ENCODE results near the gene NFATC1.
A peak's percentile ranks its signal among the peaks of the same experiment; 100 is the strongest.

The NFATC1 gene

DNA sequence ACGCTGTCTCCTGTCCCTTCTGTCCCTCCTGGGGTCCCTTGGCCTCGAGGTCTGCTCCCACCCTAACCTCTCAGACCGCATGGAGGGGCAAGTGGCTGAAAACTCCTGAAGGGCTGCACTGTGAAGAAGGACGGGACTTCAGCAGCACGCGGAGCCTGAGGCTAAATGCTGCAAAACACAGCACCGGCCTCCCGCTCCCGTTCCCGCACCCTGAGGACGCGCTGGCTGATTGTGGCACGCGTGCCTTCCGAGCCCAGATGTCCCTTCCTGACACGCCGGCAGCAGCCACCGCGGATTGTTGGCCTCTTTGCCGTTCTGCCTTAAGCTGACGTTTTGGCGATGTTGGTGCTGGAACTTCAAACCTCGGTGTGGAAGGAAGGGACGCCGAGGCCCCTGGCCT lies 158.0 kb downstream of the NFATC1 start:
- DNase-seq (no peak), ATAC-seq (no peak)
- Mint-ChIP-seq H3K4me3 (no peak overlapping the region), H3K4me1 (no peaks in the 10 kb centered on the region), H3K9me3 (no peaks in the 10 kb centered on the region), H3K27me3 (no peaks in the 10 kb centered on the region), H3K27ac (no peak overlapping the region), H3K36me3 (ENCODE audit: low read depth) (no peaks in the 10 kb centered on the region)

DNA sequence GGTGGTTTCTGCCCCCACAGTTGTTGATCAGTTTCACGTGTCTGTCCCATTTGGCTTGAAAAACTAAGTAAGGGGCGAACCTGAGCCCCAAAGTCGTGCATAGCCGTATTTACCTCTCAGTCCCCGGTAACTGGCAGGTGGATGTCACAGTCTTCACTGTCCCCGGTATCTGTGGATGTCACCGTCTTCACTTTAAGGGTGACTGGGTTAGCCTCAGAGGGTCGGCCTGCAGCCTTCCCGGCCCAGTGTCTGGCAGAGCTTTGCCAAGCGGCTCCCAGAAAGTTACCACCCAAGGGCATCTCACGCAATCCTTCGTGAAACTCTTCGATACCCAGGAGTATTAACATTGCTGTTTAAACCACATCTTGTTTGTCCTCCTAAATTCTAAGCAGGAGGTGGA lies 158.6 kb downstream of the NFATC1 start:
- H3K27me3 Mint-ChIP-seq = no peaks in the 10 kb centered on the region
- H3K4me3 Mint-ChIP-seq = no peak overlapping the region
- ATAC-seq (no peak), DNase-seq (no peak)
- no peaks in the 10 kb centered on the region for H3K9me3 Mint-ChIP-seq
- H3K4me1 Mint-ChIP-seq = no peaks in the 10 kb centered on the region
- no peaks in the 10 kb centered on the region for H3K36me3 Mint-ChIP-seq (ENCODE audit: low read depth)
- H3K27ac Mint-ChIP-seq = no peak overlapping the region

DNA sequence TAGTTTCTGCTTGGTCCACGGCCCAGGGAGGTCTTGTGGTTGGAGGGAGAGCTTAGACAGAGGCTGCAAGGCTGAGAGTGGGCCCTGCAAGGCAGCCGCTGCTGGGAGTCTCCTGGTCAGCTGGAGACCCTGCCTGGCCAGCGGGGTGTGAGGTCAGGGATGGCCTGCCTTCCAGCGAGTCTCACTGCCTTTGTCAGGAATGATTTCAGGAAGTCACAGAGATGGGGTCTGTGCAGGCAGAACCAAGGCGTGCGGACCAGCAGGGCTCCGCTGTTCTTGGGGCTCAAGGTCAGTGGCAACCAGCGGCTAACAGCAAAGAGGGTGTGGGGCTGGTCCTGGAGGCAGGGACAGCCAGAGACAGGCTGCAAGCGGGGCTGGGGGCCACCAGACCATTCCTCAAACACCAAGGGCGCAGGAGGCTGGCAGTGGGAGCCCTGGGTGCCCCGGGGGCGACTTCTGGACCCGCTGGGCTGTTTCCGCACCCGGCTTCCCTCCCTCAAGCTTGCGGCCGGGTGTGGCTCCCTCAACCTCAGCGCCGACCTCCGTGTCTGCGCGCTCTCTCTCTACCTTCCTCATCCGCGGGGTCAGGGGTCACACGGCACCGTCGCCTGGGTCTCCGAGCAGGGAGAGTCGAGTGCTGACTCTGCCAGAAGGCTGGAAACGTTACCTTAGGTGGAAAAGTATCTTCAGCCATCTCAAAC lies 159.4 kb downstream of the NFATC1 start:
- H3K27ac Mint-ChIP-seq = no peak overlapping the region
- H3K27me3 Mint-ChIP-seq = peaks cover 2% of the 10 kb centered on the region
- H3K36me3 Mint-ChIP-seq (ENCODE audit: low read depth) = no peaks in the 10 kb centered on the region
- no peak overlapping the region for H3K4me3 Mint-ChIP-seq
- ATAC-seq (no peak), DNase-seq (no peak)
- H3K9me3 Mint-ChIP-seq = no peaks in the 10 kb centered on the region
- H3K4me1 Mint-ChIP-seq = no peaks in the 10 kb centered on the region

DNA sequence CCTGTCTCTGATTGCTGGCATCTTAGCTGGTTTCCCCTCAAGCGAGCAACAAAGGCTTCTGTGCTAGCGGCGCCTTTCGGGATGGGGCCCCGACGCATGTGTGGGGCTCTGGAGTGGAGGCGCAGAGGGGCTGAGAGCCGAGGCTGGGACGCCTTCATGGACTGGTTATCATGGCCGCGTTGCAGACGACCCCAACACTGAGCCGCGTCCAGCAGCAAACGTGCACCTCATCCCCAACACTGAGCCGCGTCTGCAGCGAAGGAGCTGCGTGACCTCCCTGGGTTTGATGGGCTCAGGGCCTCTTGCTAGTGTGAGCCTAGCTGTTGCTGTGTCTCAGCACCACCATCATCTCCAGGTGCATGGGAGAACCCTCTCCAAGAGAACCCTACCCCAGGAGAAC lies 160.2 kb downstream of the NFATC1 start:
- no peak overlapping the region for H3K27ac Mint-ChIP-seq
- H3K4me1 Mint-ChIP-seq = no peaks in the 10 kb centered on the region
- DNase-seq = no peak
- no peaks in the 10 kb centered on the region for H3K36me3 Mint-ChIP-seq (ENCODE audit: low read depth)
- no peaks in the 10 kb centered on the region for H3K9me3 Mint-ChIP-seq
- no peak for ATAC-seq
- no peak overlapping the region for H3K4me3 Mint-ChIP-seq
- H3K27me3 Mint-ChIP-seq = peaks cover 2% of the 10 kb centered on the region

DNA sequence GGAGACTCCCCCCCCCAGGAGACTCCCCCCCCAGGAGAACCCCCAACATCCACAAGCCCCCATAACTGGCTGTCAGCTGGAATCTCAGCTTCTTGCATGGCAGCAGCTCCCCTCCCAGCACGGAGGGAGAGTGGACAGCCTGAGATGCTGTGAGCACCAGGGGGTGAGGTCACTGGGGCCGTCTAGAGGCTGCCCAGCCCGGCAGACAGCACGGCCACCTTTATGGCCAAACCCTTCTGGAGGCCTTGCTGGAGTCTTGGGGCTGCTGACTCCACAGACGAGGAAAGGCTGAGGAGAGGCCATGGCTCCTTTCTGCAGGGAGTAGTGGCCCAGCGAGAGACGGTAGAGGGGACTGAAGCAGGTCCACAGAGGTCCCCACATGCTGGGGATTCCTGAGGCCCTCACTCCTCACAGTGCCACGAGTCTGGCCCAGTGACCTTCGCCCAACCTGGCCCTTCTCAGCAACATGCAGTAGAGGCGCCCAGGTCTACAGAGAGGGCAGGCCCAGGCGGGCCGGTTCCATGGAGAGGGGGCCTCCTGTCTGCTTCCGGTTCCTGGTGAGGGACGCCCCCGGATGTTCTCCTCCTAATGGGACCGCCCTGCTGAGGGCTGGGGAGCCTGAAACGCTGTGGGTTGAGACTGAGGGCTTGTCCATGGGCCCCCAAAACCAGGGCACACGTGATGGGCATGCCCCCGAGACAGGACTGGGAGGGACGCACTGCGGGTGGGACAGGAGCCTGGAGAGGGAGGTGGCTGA lies 161.3 kb downstream of the NFATC1 start:
- no peak overlapping the region for H3K27ac Mint-ChIP-seq
- H3K4me3 Mint-ChIP-seq = no peak overlapping the region
- DNase-seq (no peak), ATAC-seq (peak; percentile 20)
- peaks cover 2% of the 10 kb centered on the region for H3K27me3 Mint-ChIP-seq
- no peaks in the 10 kb centered on the region for H3K36me3 Mint-ChIP-seq (ENCODE audit: low read depth)
- no peaks in the 10 kb centered on the region for H3K4me1 Mint-ChIP-seq
- no peaks in the 10 kb centered on the region for H3K9me3 Mint-ChIP-seq

DNA sequence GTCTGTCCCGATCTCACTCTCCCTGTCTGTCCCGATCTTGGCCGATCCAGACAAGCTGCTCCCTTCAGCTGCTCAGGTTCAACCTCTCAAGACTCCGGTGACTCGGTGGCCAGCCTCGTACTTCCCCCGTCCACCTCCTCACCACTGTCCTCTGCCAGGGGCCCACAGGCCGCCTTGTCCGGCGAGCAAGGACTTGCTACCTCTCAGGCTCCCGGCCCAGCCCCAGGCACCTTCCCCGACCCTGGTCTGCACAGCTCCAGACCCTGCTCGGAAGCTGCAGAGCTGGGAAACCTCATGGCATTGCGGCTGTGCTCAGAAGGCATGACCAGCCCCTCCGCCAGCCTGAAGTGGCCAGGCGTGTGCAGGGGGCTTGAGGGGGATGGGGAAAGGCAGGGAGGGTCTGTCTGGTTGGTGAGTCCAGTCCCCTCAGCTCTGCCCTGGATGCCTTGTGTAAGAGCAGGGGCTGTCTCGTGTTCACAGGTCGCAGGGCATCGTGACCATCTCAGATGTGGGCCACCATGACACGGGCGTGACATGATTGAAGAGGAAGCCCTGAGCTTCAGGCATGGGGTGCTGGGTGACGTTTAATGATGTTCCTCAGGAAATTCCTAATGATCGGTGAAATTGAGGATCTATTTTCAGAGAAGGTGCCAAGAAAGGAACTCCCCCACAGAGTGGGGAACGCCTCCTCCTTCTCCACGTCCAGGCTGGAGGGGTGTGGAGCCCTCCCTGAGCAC lies 162.6 kb downstream of the NFATC1 start:
- Mint-ChIP-seq H3K27ac (no peak overlapping the region), H3K4me3 (no peak overlapping the region)
- no peak for ATAC-seq

DNA sequence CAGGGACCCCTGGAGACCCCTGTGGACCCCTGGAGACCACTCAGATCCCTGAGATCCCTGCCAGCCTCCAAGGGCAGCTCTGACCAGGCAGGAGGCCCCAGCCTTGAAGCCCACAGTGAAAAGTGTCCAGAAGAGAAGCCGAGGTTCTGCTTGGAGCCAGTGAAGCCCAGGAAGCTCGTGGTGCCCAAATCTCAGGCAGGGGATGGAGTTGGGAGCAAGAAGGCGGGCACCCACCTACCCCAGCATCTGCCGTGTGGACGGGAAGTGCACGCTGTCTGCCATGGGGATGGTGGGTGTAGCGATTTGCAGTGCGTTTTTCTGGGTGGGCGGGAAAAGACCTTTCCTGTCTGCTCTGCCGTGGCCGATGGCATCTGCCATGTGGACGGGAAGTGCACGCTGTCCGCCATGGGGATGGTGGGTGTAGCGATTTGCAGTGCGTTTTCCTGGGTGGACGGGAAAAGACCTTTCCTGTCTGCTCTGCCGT lies 163.2 kb downstream of the NFATC1 start:
- Mint-ChIP-seq H3K4me1 (no peaks in the 10 kb centered on the region), H3K36me3 (ENCODE audit: low read depth) (no peaks in the 10 kb centered on the region), H3K4me3 (no peak overlapping the region), H3K27me3 (peaks cover 2% of the 10 kb centered on the region), H3K27ac (no peak overlapping the region), H3K9me3 (peaks cover 4% of the 10 kb centered on the region)
- DNase-seq = no peak
- ATAC-seq = no peak

More for the DNA sequence above, 162.6 kb downstream of the NFATC1 start:
- H3K36me3 Mint-ChIP-seq (ENCODE audit: low read depth) = no peaks in the 10 kb centered on the region
- DNase-seq = no peak
- H3K4me1 Mint-ChIP-seq = no peaks in the 10 kb centered on the region
- peaks cover 2% of the 10 kb centered on the region for H3K27me3 Mint-ChIP-seq
- no peaks in the 10 kb centered on the region for H3K9me3 Mint-ChIP-seq

DNA sequence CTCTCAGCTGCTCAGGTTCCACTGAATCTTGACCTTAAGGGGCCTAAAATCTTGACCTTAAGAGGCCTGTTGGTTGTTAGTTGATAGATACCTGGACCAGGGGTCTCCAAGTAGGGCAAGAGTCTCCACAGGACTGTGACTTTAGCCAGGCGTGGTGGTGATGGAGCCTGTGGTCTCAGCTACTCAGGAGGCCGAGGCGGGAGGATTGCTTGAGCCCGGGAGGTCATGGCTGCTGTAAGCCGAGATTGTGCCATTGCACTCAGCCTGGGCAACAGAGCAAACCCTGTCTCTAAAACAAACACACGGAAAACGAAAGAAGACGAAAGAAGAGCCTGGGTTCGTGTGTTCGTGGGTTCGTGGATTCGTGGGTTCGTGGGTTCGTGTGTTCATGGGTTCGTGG lies 163.7 kb downstream of the NFATC1 start:
- Mint-ChIP-seq H3K9me3 (peaks cover 4% of the 10 kb centered on the region), H3K4me3 (no peak overlapping the region), H3K4me1 (no peaks in the 10 kb centered on the region), H3K27ac (no peak overlapping the region), H3K36me3 (ENCODE audit: low read depth) (no peaks in the 10 kb centered on the region), H3K27me3 (peaks cover 2% of the 10 kb centered on the region)
- ATAC-seq (no peak), DNase-seq (no peak)

DNA sequence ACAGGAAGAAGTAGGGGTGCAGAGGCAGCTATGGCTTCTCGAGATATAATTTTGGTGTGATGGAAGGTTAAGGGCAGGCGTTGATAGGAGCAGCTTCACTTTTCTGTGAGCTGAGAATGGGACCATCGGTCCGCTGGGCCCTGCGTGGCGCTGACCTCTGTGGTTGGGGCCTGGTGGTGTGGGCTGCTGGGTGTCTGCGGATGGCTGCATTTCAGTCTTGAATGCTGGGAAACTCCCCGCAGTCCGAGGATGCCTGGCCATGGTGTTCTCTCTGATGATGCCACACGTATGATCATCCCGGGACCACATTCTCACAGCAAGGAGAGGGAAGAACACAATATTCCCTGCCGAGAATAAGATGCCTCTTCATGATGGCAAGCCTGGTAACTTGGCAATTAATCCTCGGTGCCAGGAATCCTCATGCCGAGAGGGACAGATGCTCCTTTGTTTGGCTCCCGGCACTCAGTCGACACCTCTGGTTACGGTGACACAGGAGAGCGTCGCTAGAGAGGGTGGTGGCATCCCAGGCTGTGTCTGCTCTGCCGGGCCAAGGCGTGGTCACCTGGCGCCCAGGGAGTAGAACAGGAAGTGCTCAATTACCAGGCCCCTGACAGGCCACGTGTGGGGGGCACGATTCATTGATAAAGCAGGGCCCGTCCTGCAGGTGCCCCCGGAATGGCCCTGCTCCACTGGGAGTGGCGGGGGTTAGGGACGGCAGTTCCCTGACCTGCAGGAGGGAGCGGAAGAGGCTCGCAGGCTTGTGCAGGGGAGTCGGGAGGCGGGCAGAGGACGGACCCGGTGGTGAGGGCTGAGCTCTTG lies 164.5 kb downstream of the NFATC1 start:
- Mint-ChIP-seq H3K27ac (no peak overlapping the region), H3K9me3 (peaks cover 4% of the 10 kb centered on the region), H3K4me1 (no peaks in the 10 kb centered on the region), H3K36me3 (ENCODE audit: low read depth) (no peaks in the 10 kb centered on the region), H3K4me3 (no peak overlapping the region), H3K27me3 (peaks cover 2% of the 10 kb centered on the region)
- ATAC-seq (no peak), DNase-seq (no peak)

DNA sequence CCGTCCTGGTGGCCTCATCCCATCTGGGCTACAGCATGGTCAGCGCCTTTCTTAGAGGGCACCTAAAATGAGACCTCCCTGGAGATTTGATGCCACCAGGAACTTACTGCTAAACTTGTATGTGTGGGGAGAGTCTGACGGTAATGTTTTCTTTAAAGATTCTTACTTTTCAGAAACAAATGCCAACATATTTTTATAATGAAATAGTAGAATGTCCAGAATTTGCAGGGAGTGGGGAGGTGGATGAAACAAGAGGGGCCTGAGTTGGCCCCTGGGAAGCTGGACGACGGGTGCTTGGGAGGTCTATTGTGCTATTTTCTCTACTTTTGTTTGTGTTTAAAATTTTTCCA lies 165.1 kb downstream of the NFATC1 start:
- no peak for DNase-seq
- Mint-ChIP-seq H3K27me3 (peaks cover 2% of the 10 kb centered on the region), H3K27ac (no peak overlapping the region), H3K36me3 (ENCODE audit: low read depth) (no peaks in the 10 kb centered on the region), H3K4me3 (no peak overlapping the region), H3K4me1 (no peaks in the 10 kb centered on the region), H3K9me3 (peaks cover 4% of the 10 kb centered on the region)
- no peak for ATAC-seq

DNA sequence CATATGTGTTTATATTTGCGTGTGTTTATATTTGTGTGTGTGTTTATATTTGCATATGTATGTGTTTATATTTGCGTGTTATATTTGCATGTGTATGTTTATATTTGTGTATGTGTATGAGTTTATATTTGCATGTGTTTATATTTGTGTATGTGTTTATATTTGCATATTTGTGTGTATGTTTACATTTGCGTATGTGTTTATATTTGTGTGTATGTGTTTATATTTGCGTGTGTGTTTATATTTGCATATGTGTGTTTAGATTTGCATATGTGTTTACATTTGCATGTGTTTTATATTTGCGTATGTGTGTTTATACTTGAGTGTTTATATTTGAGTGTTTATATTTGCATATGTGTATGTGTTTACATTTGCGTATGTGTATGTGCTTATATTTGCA lies 168.2 kb downstream of the NFATC1 start:
- H3K36me3 Mint-ChIP-seq (ENCODE audit: low read depth) = no peaks in the 10 kb centered on the region
- peaks cover 4% of the 10 kb centered on the region for H3K9me3 Mint-ChIP-seq
- ATAC-seq (no peak), DNase-seq (no peak)
- H3K4me3 Mint-ChIP-seq = no peak overlapping the region
- H3K4me1 Mint-ChIP-seq = no peaks in the 10 kb centered on the region
- no peak overlapping the region for H3K27ac Mint-ChIP-seq
- H3K27me3 Mint-ChIP-seq = peaks cover 2% of the 10 kb centered on the region

DNA sequence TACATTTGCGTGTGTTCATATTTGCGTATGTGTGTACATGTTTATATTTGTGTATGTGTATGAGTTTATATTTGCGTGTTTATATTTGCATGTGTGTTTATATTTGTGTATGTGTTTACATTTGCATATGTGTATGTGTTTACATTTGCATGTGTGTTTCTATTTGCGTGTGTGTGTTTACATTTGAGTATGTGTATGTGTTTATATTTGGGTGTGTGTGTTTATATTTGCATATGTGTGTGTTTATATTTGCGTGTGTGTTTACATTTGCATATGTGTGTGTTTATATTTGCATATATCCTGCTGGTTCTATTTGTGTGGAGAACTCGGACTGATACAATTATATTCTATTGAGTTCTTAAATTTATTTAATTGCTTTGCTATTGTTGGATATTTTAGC lies 168.7 kb downstream of the NFATC1 start:
- Mint-ChIP-seq H3K9me3 (peaks cover 4% of the 10 kb centered on the region), H3K36me3 (ENCODE audit: low read depth) (no peaks in the 10 kb centered on the region), H3K27me3 (peaks cover 2% of the 10 kb centered on the region), H3K4me1 (no peaks in the 10 kb centered on the region), H3K27ac (no peak overlapping the region), H3K4me3 (no peak overlapping the region)
- DNase-seq (no peak), ATAC-seq (no peak)

DNA sequence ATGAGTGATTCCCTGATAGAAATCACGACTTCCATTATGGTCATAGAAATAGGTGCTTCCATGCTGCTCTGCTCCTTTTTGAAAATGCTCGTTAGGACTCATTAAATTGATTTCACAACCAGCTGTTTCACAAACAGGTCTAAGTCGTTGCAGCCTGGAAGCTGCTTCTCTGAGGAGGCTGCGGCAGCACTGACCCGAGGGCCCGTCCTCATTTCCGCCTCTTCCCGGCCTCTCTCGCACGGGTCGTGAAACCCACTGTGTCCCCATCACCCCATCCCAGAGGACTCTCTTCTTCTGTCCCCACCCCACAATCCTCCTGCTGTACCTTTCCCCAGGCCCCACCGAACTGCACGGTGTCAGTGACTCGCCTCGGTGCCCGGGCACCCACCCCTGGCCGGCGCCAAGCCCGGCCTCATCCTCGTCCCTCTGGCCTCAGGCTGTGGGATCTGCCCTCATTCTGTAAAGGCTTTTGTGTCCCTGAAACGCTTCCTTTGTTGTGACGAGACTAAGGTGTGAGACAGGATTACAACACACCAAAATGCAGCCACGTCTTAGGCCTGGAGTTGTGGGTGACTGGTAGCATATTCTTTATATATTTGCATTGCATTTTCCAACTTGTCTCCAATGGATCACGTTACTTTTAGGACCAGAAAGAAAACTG lies 171.2 kb downstream of the NFATC1 start:
- Mint-ChIP-seq H3K4me1 (peaks cover 6% of the 10 kb centered on the region), H3K4me3 (no peak overlapping the region), H3K9me3 (peaks cover 4% of the 10 kb centered on the region), H3K36me3 (ENCODE audit: low read depth) (no peaks in the 10 kb centered on the region), H3K27me3 (no peaks in the 10 kb centered on the region), H3K27ac (no peak overlapping the region)
- no peak for ATAC-seq
- no peak for DNase-seq
